B cell (primary cell): ENCODE data around the gene TK2. TPM values are rescaled to one million over a fixed set of nuclear protein-coding genes. Genes with fewer than 3 reads are reported as not detected.
A peak's percentile ranks its signal among the peaks of the same experiment; 100 is the strongest.

ENCODE experiments used
- ATAC-seq: fragments of 200-7000 bp; cut with Tn5 transposase; one replicate; pipeline ENCODE4 v1.10.0; 2021; ENCODE audit warnings: low read depth, mild to moderate bottlenecking, moderate number of reproducible peaks, moderate library complexity
- CTCF ChIA-PET: fragments of 350-600 bp; sonication (Branson Sonifier 250); formaldehyde crosslinking; loops from one replicate; lab custom pipeline; 2021; ENCODE audit warnings: antibody characterized with exemption, inconsistent platforms; lab: Charles Lee
- POLR2A ChIA-PET: fragments of 350-600 bp; sonication (Branson Sonifier 250); formaldehyde crosslinking; loops from one replicate; lab custom pipeline; 2021; ENCODE audit warnings: antibody characterized with exemption; lab: Charles Lee
- DNase-seq: peaks from one replicate; pipeline ENCODE4 v3.0.0; 2013
- H2AFZ ChIP-seq: 2 replicates; pipeline ENCODE4 v1.6.1; 2012; ENCODE audit warnings: mild to moderate bottlenecking, low read depth, low read length; ENCODE audit not compliant: insufficient read depth, poor library complexity, severe bottlenecking
- H3K27ac ChIP-seq, 2 donors: 1 replicate in 1 of 2; 2 replicates in 1 of 2; pipeline ENCODE4 v1.5.1; 2012 to 2013; ENCODE audit warnings: low read length in 2 of 2, mild to moderate bottlenecking in 2 of 2, moderate library complexity in 1 of 2
- H3K27me3 ChIP-seq, 4 experiments: fragments of 200-600 bp in 1 of 4; sonication (generic) in 1 of 4; replicated peaks in 1 of 4; 1 replicate in 2 of 4; 2 replicates in 2 of 4; pipeline versions ENCODE4 v1.6.1 to v1.7.0; 2013 to 2016; ENCODE audit warnings: low read length in 3 of 4, mild to moderate bottlenecking in 2 of 4, mixed read lengths in 1 of 4, moderate library complexity in 1 of 4; ENCODE audit not compliant: insufficient read depth in 4 of 4, control insufficient read depth in 3 of 4; ENCODE audit errors: control extremely low read depth in 1 of 4
- H3K36me3 ChIP-seq, 2 experiments: replicated peaks in 1 of 2; 1 replicate in 1 of 2; 2 replicates in 1 of 2; pipeline versions ENCODE4 v1.6.1 to v1.7.1; 2013; ENCODE audit warnings: low read length in 1 of 2; ENCODE audit not compliant: insufficient read depth in 2 of 2, control insufficient read depth in 1 of 2; ENCODE audit errors: control extremely low read depth in 1 of 2, extremely low read depth in 1 of 2
- H3K4me1 ChIP-seq, 2 donors: fragments of 200-600 bp in 1 of 2; sonication (generic) in 1 of 2; 1 replicate in 1 of 2; 2 replicates in 1 of 2; pipeline versions ENCODE4 v1.5.1 to v1.6.1; 2013 to 2017; ENCODE audit warnings: low read length in 2 of 2; ENCODE audit not compliant: control insufficient read depth in 2 of 2, insufficient read depth in 2 of 2
- H3K4me2 ChIP-seq: replicated peaks from 2 replicates; pipeline ENCODE3; 2012; ENCODE audit warnings: mild to moderate bottlenecking, low read depth, low read length; ENCODE audit not compliant: poor library complexity, severe bottlenecking
- H3K4me3 ChIP-seq, 5 experiments: fragments of 200-600 bp in 1 of 5; sonication (generic) in 1 of 5; 1 replicate in 3 of 5; 2 replicates in 2 of 5; pipeline versions ENCODE4 v1.5.1 to v1.7.0; 2011 to 2016; ENCODE audit warnings: low read length in 4 of 5, mild to moderate bottlenecking in 4 of 5, low read depth in 2 of 5, control low read depth in 1 of 5, moderate library complexity in 1 of 5; ENCODE audit not compliant: insufficient read depth in 1 of 5; ENCODE audit errors: control extremely low read depth in 1 of 5, extremely low read depth in 1 of 5
- H3K79me2 ChIP-seq: fragments of 200-600 bp; sonication (generic); one replicate; pipeline ENCODE4 v1.6.0; 2016; ENCODE audit warnings: low read length; ENCODE audit not compliant: control insufficient read depth, insufficient read depth
- H3K9ac ChIP-seq: fragments of 200-600 bp; sonication (generic); 2 replicates; pipeline ENCODE4 v1.6.1; 2017; ENCODE audit warnings: mild to moderate bottlenecking, low read length, moderate library complexity
- H3K9me3 ChIP-seq, 3 donors: one replicate each; pipeline versions ENCODE4 v1.6.1 to v1.7.1; 2013; ENCODE audit warnings: low read length in 2 of 3; ENCODE audit not compliant: control insufficient read depth in 2 of 3, insufficient read depth in 1 of 3; ENCODE audit errors: control extremely low read depth in 1 of 3
- H4K20me1 ChIP-seq: 2 replicates; pipeline ENCODE4 v1.6.0; 2012; ENCODE audit warnings: mild to moderate bottlenecking, low read length; ENCODE audit not compliant: insufficient read depth, control insufficient read depth, poor library complexity, severe bottlenecking
- H3K27ac Mint-ChIP-seq: one replicate; pipeline ENCODE4 v1.8.0; 2021; ENCODE audit warnings: mixed read lengths
- H3K27me3 Mint-ChIP-seq: one replicate; pipeline ENCODE4 v1.8.0; 2021; ENCODE audit warnings: mixed read lengths
- H3K4me1 Mint-ChIP-seq: one replicate; pipeline ENCODE4 v1.8.0; 2021; ENCODE audit warnings: mixed read lengths
- H3K4me3 Mint-ChIP-seq: one replicate; pipeline ENCODE4 v1.8.0; 2021; ENCODE audit warnings: mixed read lengths
- H3K9me3 Mint-ChIP-seq: one replicate; pipeline ENCODE4 v1.8.0; 2022; ENCODE audit warnings: mixed read lengths; ENCODE audit not compliant: insufficient read depth
- EZH2 ChIP-seq: IDR thresholded peaks from 2 replicates; pipeline ENCODE4 v1.6.1; 2012; ENCODE audit warnings: borderline replicate concordance, low read depth, mild to moderate bottlenecking, moderate library complexity, low read length; ENCODE audit not compliant: insufficient read depth, poor library complexity, severe bottlenecking
- WGBS: methylation state at CpG from one replicate; pipeline ENCODE4 v1.1.5; 2013; ENCODE audit warnings: missing lambda C conversion rate; ENCODE audit not compliant: insufficient coverage; 5-methylcytosine and 5-hydroxymethylcytosine counted together
- intact Hi-C: fragments of 100-400 bp; cut with micrococcal nuclease; formaldehyde crosslinking; loops from one replicate; pipeline ENCODE4 v1.10.0; 2022
- polyA plus RNA-seq: library from polyadenylated mRNA; depleted of rRNA; stranded (reverse); fragments of >200 nt; gene quantifications from 2 replicates; pipeline ENCODE4 v1.2.3, GENCODE V29; 2012
- total RNA-seq, 2 donors: library from RNA; stranded (reverse); fragments of 120-200 nt in 1 of 2; gene quantifications; 1 replicate in 1 of 2; 2 replicates in 1 of 2; pipeline versions ENCODE4 v1.2.3 to v1.2.4, GENCODE V29; 2013 to 2022
- TF ChIP-seq, protein P1 (sequence below): fragments of 200-600 bp; IDR thresholded peaks from one replicate; pipeline ENCODE4 v1.8.0; 2022; ENCODE audit warnings: antibody characterized with exemption, mild to moderate bottlenecking

The TK2 gene
- total and polyA plus RNA-seq, 2 donors (not counting 1 experiment from before 2014, with no cell fraction given): 2.9 to 9.7 TPM

DNA sequence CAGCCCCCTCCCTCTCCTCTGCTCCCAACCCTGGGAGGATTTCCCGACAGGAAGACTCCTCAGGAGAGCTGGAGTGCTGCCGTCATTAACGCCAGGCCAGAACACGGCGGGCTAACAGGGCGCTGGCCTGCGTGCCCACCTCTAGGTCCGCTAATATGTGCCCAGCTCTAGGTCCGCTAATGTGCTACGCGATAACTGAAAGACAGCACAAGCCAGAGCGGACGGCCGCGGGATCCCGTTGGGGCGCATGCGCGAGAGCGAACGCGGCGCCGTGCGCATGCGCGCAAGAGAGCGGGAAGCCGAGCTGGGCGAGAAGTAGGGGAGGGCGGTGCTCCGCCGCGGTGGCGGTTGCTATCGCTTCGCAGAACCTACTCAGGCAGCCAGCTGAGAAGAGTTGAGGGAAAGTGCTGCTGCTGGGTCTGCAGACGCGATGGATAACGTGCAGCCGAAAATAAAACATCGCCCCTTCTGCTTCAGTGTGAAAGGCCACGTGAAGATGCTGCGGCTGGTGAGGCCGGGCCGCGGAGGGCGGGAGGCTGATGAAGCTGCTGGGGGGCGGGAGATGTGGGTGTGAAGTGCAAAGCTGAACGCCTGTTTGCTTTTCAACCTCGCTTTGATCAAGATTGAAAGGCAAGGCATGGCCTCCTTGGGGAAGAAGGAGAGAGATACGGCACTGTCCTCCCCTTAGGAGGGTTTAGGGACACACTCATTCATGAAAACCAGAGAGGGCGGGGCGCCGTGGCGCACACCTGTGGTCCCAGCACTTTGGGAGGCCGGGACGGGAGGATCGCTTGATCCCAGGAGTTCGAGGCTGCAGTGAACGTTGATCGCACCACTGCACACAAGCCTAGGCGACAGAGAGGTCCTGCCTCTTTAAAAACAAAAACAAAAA lies 2.6 kb upstream of the TK2 start, which contains the start of gene CKLF:
CKLF (plus strand) TSS at position 291 of the 892 bp plus-strand sequence; CDS start at position 431, 140 bp downstream.
- no peak for TF ChIP-seq EZH2
- TF ChIP-seq, protein P1, sequence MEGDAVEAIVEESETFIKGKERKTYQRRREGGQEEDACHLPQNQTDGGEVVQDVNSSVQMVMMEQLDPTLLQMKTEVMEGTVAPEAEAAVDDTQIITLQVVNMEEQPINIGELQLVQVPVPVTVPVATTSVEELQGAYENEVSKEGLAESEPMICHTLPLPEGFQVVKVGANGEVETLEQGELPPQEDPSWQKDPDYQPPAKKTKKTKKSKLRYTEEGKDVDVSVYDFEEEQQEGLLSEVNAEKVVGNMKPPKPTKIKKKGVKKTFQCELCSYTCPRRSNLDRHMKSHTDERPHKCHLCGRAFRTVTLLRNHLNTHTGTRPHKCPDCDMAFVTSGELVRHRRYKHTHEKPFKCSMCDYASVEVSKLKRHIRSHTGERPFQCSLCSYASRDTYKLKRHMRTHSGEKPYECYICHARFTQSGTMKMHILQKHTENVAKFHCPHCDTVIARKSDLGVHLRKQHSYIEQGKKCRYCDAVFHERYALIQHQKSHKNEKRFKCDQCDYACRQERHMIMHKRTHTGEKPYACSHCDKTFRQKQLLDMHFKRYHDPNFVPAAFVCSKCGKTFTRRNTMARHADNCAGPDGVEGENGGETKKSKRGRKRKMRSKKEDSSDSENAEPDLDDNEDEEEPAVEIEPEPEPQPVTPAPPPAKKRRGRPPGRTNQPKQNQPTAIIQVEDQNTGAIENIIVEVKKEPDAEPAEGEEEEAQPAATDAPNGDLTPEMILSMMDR: no peak
- peaks cover 1 to 3% of the 10 kb centered on the region in 2 experiments for H3K36me3 ChIP-seq
- H3K79me2 ChIP-seq: peaks cover 43% of the 10 kb centered on the region
- no peaks in the 10 kb centered on the region for H3K27me3 ChIP-seq
- no peaks in the 10 kb centered on the region for H3K9me3 ChIP-seq
- H4K20me1 ChIP-seq: peaks cover 8% of the 10 kb centered on the region
- DNase-seq: peak; percentile 95
- H3K4me3 Mint-ChIP-seq: peak within 1 kb of the TSS; percentile 95
- 2% methylated on average over 62 of the region's 63 CpGs for WGBS
- H3K9ac ChIP-seq: peak within 1 kb of the TSS; percentile 74
- H3K4me1 ChIP-seq: peaks cover 52 to 60% of the 10 kb centered on the region in 2 donors
- no peaks in the 10 kb centered on the region for H3K27me3 Mint-ChIP-seq
- H3K4me2 ChIP-seq: peak within 1 kb of the TSS; percentile 83
- peak within 1 kb of the TSS; percentile 98 for H3K27ac Mint-ChIP-seq
- ChIA-PET POLR2A (interaction anchor here (0.6 to 2.7 kb wide), 15 partner anchors 9 to 161 kb away, joined by 3 to 22 read pairs (median 4); partner anchors contain the start of gene CMTM3), CTCF (interaction anchor here (0.6 to 6.6 kb wide), 22 partner anchors 9 to 278 kb away, joined by 3 to 46 read pairs (median 6); partner anchors contain the start of genes CMTM2 and NAE1)
- peaks cover 79% of the 10 kb centered on the region for H3K4me1 Mint-ChIP-seq
- peak within 1 kb of the TSS; percentile 71 to 75 for H3K27ac ChIP-seq
- intact Hi-C loops: loop anchor here (1.0 to 2.0 kb wide), 5 partner anchors 28 to 144 kb away; partner anchors contain the start of gene CMTM4
- peak; percentile 66 for ATAC-seq
- no peaks in the 10 kb centered on the region for H3K9me3 Mint-ChIP-seq
- H3K4me3 ChIP-seq: peak within 1 kb of the TSS; percentile 60 to 92 (median 71)
- peak within 1 kb of the TSS; percentile 89 for H2AFZ ChIP-seq
